LNCaP clone FGC (cell line): ENCODE results near the gene UNC119.
A peak's percentile ranks its signal among the peaks of the same experiment; 100 is the strongest.

Experiments used
- DNase-seq: peaks from one replicate; pipeline ENCODE4 v3.0.0-alpha.2; 2011; ENCODE audit warnings: low read depth
- H3K4me3 ChIP-seq: 2 replicates; pipeline ENCODE4 v1.5.1; 2011; ENCODE audit warnings: mild to moderate bottlenecking, low read depth, low read length, control low read depth
- CTCF ChIP-seq: IDR thresholded peaks from 2 replicates; pipeline ENCODE4 v1.5.1; 2012; ENCODE audit warnings: mild to moderate bottlenecking; ENCODE audit not compliant: control insufficient read depth, insufficient read depth; ENCODE audit errors: extremely low read depth

The UNC119 gene

GRCh38 chr17:28498652-28499363, 53.6 kb downstream of the UNC119 start:
- TF ChIP-seq CTCF = no peak
- no peak overlapping the region for H3K4me3 ChIP-seq
- no peak for DNase-seq

GRCh38 chr17:28497931-28498330, 54.5 kb downstream of the UNC119 start:
- no peak for TF ChIP-seq CTCF
- DNase-seq = peak; percentile 94
- no peak overlapping the region for H3K4me3 ChIP-seq
